Measurements from ENCODE around the gene KIF26A. TPM values are rescaled to one million over a fixed set of nuclear protein-coding genes. Genes with fewer than 3 reads are reported as not detected.
"Not testable (repeated sequence)": the region's sequence is repeated elsewhere in the genome, so short reads cannot be mapped to it uniquely, and the experiment has no call there.

KIF26A gene
- polyA plus RNA-seq, 1 donor = 7.2 TPM

- DNase-seq (ENCODE audit: low read depth) = not testable (repeated sequence)
Measured at GRCh38 chr14:104208331-104208730, 69.9 kb downstream of the KIF26A start.

GRCh38 chr14:104209071-104209470 is 70.7 kb downstream of the KIF26A start:
- DNase-seq (ENCODE audit: low read depth) = not testable (repeated sequence)

- no peak for DNase-seq (ENCODE audit: low read depth)
Measured at GRCh38 chr14:104209985-104210816, 71.8 kb downstream of the KIF26A start.

- no peak for DNase-seq (ENCODE audit: low read depth)
Measured at GRCh38 chr14:104210817-104211195, 72.4 kb downstream of the KIF26A start.

- DNase-seq (ENCODE audit: low read depth) = no peak
Measured at GRCh38 chr14:104211215-104211614, 72.8 kb downstream of the KIF26A start.

- DNase-seq (ENCODE audit: low read depth) = no peak
Measured at GRCh38 chr14:104211741-104212140, 73.4 kb downstream of the KIF26A start.

- DNase-seq (ENCODE audit: low read depth) = no peak
Measured at GRCh38 chr14:104212206-104213095, 74.1 kb downstream of the KIF26A start.

GRCh38 chr14:104213301-104214034 is 75.1 kb downstream of the KIF26A start:
- DNase-seq (ENCODE audit: low read depth) = no peak

- DNase-seq (ENCODE audit: low read depth) = no peak
Measured at GRCh38 chr14:104214431-104215218, 76.2 kb downstream of the KIF26A start.

- no peak for DNase-seq (ENCODE audit: low read depth)
Measured at GRCh38 chr14:104215706-104216334, 77.4 kb downstream of the KIF26A start.

GRCh38 chr14:104216457-104216856 is 78.1 kb downstream of the KIF26A start:
- DNase-seq (ENCODE audit: low read depth) = no peak

- no peak for DNase-seq (ENCODE audit: low read depth)
Measured at GRCh38 chr14:104217486-104218360, 79.3 kb downstream of the KIF26A start.

- no peak for DNase-seq (ENCODE audit: low read depth)
Measured at GRCh38 chr14:104218361-104219180, 80.2 kb downstream of the KIF26A start.

- no peak for DNase-seq (ENCODE audit: low read depth)
Measured at GRCh38 chr14:104219731-104220214, 81.4 kb downstream of the KIF26A start.

- DNase-seq (ENCODE audit: low read depth) = no peak
Measured at GRCh38 chr14:104220215-104221070, 82.1 kb downstream of the KIF26A start.

GRCh38 chr14:104221071-104221625 is 82.8 kb downstream of the KIF26A start:
- DNase-seq (ENCODE audit: low read depth) = no peak

GRCh38 chr14:104221636-104222369 is 83.4 kb downstream of the KIF26A start:
- DNase-seq (ENCODE audit: low read depth) = no peak

Data from forelimb muscle (tissue), 1 donor.